H1 (cell line): ENCODE results near the gene ATAT1.

Experiments
- EP300 ChIP-seq, 2 experiments: IDR thresholded peaks; 1 replicate in 1 of 2; 2 replicates in 1 of 2; pipeline ENCODE4 v1.6.1; 2011 to 2012; ENCODE audit warnings: low read depth in 2 of 2, low read length in 2 of 2, mild to moderate bottlenecking in 2 of 2, borderline replicate concordance in 1 of 2, inconsistent platforms in 1 of 2, moderate library complexity in 1 of 2
- KDM1A ChIP-seq: fragments of 200-600, 300-600 bp; sonication (generic); IDR thresholded peaks from 2 replicates; pipeline ENCODE4 v1.7.1; 2016; ENCODE audit warnings: mild to moderate bottlenecking, low read length, borderline replicate concordance
- POLR2A ChIP-seq, 2 experiments: IDR thresholded peaks; 1 replicate in 1 of 2; 2 replicates in 1 of 2; pipeline ENCODE4 v1.6.1; 2011; ENCODE audit warnings: low read depth in 2 of 2, low read length in 2 of 2, mild to moderate bottlenecking in 2 of 2; ENCODE audit errors: control extremely low read depth in 1 of 2
- TF ChIP-seq, protein P1 (sequence below), 3 experiments: IDR thresholded peaks; 1 replicate in 2 of 3; 2 replicates in 1 of 3; pipeline versions ENCODE4 v1.5.1 to v1.6.1; 2011; ENCODE audit warnings: low read length in 3 of 3, mild to moderate bottlenecking in 3 of 3, inconsistent platforms in 2 of 3, low read depth in 1 of 3, moderate library complexity in 1 of 3; ENCODE audit not compliant: insufficient read depth in 1 of 3; ENCODE audit errors: control extremely low read depth in 1 of 3

GRCh38 chr6:30615219-30615957, 11.3 kb upstream of the ATAT1 start:
- TF ChIP-seq, protein P1, sequence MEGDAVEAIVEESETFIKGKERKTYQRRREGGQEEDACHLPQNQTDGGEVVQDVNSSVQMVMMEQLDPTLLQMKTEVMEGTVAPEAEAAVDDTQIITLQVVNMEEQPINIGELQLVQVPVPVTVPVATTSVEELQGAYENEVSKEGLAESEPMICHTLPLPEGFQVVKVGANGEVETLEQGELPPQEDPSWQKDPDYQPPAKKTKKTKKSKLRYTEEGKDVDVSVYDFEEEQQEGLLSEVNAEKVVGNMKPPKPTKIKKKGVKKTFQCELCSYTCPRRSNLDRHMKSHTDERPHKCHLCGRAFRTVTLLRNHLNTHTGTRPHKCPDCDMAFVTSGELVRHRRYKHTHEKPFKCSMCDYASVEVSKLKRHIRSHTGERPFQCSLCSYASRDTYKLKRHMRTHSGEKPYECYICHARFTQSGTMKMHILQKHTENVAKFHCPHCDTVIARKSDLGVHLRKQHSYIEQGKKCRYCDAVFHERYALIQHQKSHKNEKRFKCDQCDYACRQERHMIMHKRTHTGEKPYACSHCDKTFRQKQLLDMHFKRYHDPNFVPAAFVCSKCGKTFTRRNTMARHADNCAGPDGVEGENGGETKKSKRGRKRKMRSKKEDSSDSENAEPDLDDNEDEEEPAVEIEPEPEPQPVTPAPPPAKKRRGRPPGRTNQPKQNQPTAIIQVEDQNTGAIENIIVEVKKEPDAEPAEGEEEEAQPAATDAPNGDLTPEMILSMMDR (IDR thresholded peaks at IDR 0.05; ENCODE audit: control extremely low read depth in 1 of 3, insufficient read depth in 1 of 3, low read depth in 1 of 3, low read length in 3 of 3), result no peak
- TF ChIP-seq KDM1A (no peak), POLR2A (IDR thresholded peaks at IDR 0.05; ENCODE audit: control extremely low read depth in 1 of 2, low read depth in 2 of 2, low read length in 2 of 2) (peak; percentile 54 to 98), EP300 (IDR thresholded peaks at IDR 0.05; ENCODE audit: borderline replicate concordance in 1 of 2, low read depth in 2 of 2, low read length in 2 of 2) (no peak)
